ENCODE results near the gene TLE2. TPM values are rescaled to one million over a fixed set of nuclear protein-coding genes. Genes with fewer than 3 reads are reported as not detected.

Gene TLE2
- total RNA-seq, 1 experiment from 2014 or later, result 35.6 TPM

DNA sequence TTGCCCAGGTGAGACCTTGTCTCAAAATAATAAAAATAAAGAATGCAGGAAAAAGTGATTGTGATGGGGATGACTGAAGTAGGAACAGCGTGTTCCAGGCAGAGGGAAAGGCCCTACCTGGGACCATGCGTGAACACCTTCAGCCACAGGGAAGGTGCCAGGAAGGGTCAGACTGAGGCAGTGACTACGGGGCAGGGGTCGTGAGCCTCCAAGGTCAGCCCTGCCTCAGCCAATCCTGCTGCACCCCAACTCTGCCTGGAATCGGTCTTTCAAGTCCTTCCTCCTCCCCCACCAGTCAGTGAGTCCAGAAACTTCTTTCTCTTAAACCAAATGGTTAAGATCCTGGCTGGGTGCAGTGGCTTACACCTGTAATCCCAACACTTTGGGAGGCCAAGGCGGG is 16.1 kb upstream of the TLE2 start:
- ChIA-PET POLR2A (no interaction called here), RAD21 (ENCODE audit: low non-redundant PET in 1 of 2, low total read pairs in 2 of 2, uncharacterized antibody in 2 of 2, unreplicated experiment in 2 of 2) (no interaction called here), CTCF (no interaction called here)
- H3K36me3 ChIP-seq (ENCODE audit: control insufficient read depth in 1 of 2, insufficient read depth in 2 of 2, low read length in 2 of 2), result no peaks in the 10 kb centered on the region
- H3K4me2 ChIP-seq (ENCODE audit: low read length), result no peak overlapping the region
- no peak overlapping the region for H3K9ac ChIP-seq (ENCODE audit: low read length)
- no peak for ATAC-seq
- no peaks in the 10 kb centered on the region for H3K9me2 ChIP-seq (ENCODE audit: insufficient read depth)
- no peak overlapping the region for H3K4me3 ChIP-seq (replicated peaks in 1 of 2; ENCODE audit: low read depth in 1 of 2, low read length in 2 of 2)
- H3K27ac ChIP-seq (ENCODE audit: low read depth, low read length), result no peak overlapping the region
- no peaks in the 10 kb centered on the region for H4K20me1 ChIP-seq (ENCODE audit: insufficient read depth)
- TF ChIP-seq SP1 (IDR thresholded peaks at IDR 0.05; ENCODE audit: low read depth), result no peak
- no peak for TF ChIP-seq EZH2phosphoT487 (IDR thresholded peaks at IDR 0.05; ENCODE audit: borderline replicate concordance)
- TF ChIP-seq JUND (IDR thresholded peaks at IDR 0.05), result no peak
- TF ChIP-seq ZNF274 (IDR thresholded peaks at IDR 0.05; ENCODE audit: low read depth, low read length), result no peak
- TF ChIP-seq, protein P1, sequence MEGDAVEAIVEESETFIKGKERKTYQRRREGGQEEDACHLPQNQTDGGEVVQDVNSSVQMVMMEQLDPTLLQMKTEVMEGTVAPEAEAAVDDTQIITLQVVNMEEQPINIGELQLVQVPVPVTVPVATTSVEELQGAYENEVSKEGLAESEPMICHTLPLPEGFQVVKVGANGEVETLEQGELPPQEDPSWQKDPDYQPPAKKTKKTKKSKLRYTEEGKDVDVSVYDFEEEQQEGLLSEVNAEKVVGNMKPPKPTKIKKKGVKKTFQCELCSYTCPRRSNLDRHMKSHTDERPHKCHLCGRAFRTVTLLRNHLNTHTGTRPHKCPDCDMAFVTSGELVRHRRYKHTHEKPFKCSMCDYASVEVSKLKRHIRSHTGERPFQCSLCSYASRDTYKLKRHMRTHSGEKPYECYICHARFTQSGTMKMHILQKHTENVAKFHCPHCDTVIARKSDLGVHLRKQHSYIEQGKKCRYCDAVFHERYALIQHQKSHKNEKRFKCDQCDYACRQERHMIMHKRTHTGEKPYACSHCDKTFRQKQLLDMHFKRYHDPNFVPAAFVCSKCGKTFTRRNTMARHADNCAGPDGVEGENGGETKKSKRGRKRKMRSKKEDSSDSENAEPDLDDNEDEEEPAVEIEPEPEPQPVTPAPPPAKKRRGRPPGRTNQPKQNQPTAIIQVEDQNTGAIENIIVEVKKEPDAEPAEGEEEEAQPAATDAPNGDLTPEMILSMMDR (IDR thresholded peaks at IDR 0.05 in 2 of 3, conservative IDR thresholded peaks at IDR 0.05 in 1 of 3; ENCODE audit: borderline replicate concordance in 1 of 3, insufficient read depth in 1 of 3, low read depth in 2 of 3, low read length in 2 of 3), result no peak
- no peak for TF ChIP-seq POLR2A (IDR thresholded peaks at IDR 0.05; ENCODE audit: borderline replicate concordance, extremely low read depth, insufficient read depth, insufficient read length)
- no peak for TF ChIP-seq SRF (IDR thresholded peaks at IDR 0.05; ENCODE audit: low read depth)
- no peak for TF ChIP-seq YY1 (IDR thresholded peaks at IDR 0.05; ENCODE audit: extremely low read depth, insufficient replicate concordance, low read depth, low read length)
- no peak for TF ChIP-seq ELF1 (IDR thresholded peaks at IDR 0.05; ENCODE audit: borderline replicate concordance, low read depth)
- DNase-seq (ENCODE audit: low read depth, low spot score), result no peak
- H3K9me3 ChIP-seq (ENCODE audit: control insufficient read depth in 1 of 2, insufficient read depth in 1 of 2, low read depth in 1 of 2, low read length in 2 of 2), result no peaks in the 10 kb centered on the region
- no peak overlapping the region for H2AFZ ChIP-seq (ENCODE audit: low read depth, low read length, poor library complexity, severe bottlenecking)
- no TSS peak for BruUV-seq (replicated peaks)
- intact Hi-C loops (cut with micrococcal nuclease), result no loop called here
- H3K4me1 ChIP-seq (ENCODE audit: control insufficient read depth in 1 of 2, insufficient read depth in 2 of 2, low read length in 2 of 2), result peaks cover 9 to 21% of the 10 kb centered on the region in 2 experiments
- no peaks in the 10 kb centered on the region for H3K79me2 ChIP-seq (ENCODE audit: insufficient read depth, low read length)
- H3K27me3 ChIP-seq (ENCODE audit: insufficient read depth, low read length), result no peaks in the 10 kb centered on the region

All from HCT116 (cell line).